Natural killer cell (primary cell): Measurements from ENCODE around the gene EXD2. TPM values are rescaled to one million over a fixed set of nuclear protein-coding genes. Genes with fewer than 3 reads are reported as not detected.
A peak's percentile ranks its signal among the peaks of the same experiment; 100 is the strongest.

Experiments
- ATAC-seq, 3 donors: fragments of 150-1000 bp in 2 of 3; fragments of 200-7000 bp in 1 of 3; cut with Tn5 transposase; 1 replicate in 1 of 3; 2 replicates in 2 of 3; pipeline ENCODE4 v1.10.0; 2021; ENCODE audit warnings: mild to moderate bottlenecking in 2 of 3, moderate library complexity in 2 of 3
- DNase-seq, 2 donors: peaks; one replicate each; pipeline versions ENCODE4 v3.0.0 to v3.0.0-alpha.2; 2013 to 2021; ENCODE audit warnings: mixed read lengths in 1 of 2
- H3K27ac ChIP-seq: one replicate; pipeline ENCODE4 v1.5.1; 2013; ENCODE audit warnings: mild to moderate bottlenecking, low read length
- H3K27me3 ChIP-seq: one replicate; pipeline ENCODE4 v1.6.1; 2013; ENCODE audit warnings: low read length; ENCODE audit not compliant: control insufficient read depth, insufficient read depth
- H3K36me3 ChIP-seq: one replicate; pipeline ENCODE4 v1.6.1; 2013; ENCODE audit warnings: low read length; ENCODE audit not compliant: control insufficient read depth, insufficient read depth
- H3K4me1 ChIP-seq: one replicate; pipeline ENCODE4 v1.6.1; 2013; ENCODE audit warnings: low read length; ENCODE audit not compliant: control insufficient read depth, insufficient read depth
- H3K4me3 ChIP-seq: one replicate; pipeline ENCODE4 v1.5.1; 2013; ENCODE audit warnings: low read length
- H3K9me3 ChIP-seq: one replicate; pipeline ENCODE4 v1.6.1; 2013; ENCODE audit warnings: low read length; ENCODE audit not compliant: control insufficient read depth, insufficient read depth
- H3K27ac Mint-ChIP-seq, 2 donors: one replicate each; pipeline ENCODE4 v1.8.0; 2022; ENCODE audit warnings: mild to moderate bottlenecking in 2 of 2, mixed read lengths in 2 of 2, moderate library complexity in 1 of 2
- H3K27me3 Mint-ChIP-seq, 2 donors: one replicate each; pipeline ENCODE4 v1.8.0; 2022; ENCODE audit warnings: low read depth in 2 of 2, mixed read lengths in 2 of 2
- H3K36me3 Mint-ChIP-seq: one replicate; pipeline ENCODE4 v1.8.0; 2022; ENCODE audit warnings: mixed read lengths
- H3K4me1 Mint-ChIP-seq, 2 donors: one replicate each; pipeline ENCODE4 v1.8.0; 2022; ENCODE audit warnings: mixed read lengths in 2 of 2
- H3K4me3 Mint-ChIP-seq: one replicate; pipeline ENCODE4 v1.8.0; 2022; ENCODE audit warnings: mild to moderate bottlenecking, moderate library complexity, mixed read lengths
- H3K9me3 Mint-ChIP-seq, 2 donors: one replicate each; pipeline ENCODE4 v1.8.0; 2022; ENCODE audit warnings: mixed read lengths in 2 of 2
- WGBS: methylation state at CpG from one replicate; pipeline ENCODE4 v1.1.7; 2013; ENCODE audit warnings: missing lambda C conversion rate; ENCODE audit not compliant: insufficient coverage; 5-methylcytosine and 5-hydroxymethylcytosine counted together
- intact Hi-C: fragments of 100-400 bp; cut with micrococcal nuclease; formaldehyde crosslinking; loops from one replicate; pipeline ENCODE4 v1.14.2; 2022
- total RNA-seq, 4 donors: library from RNA; stranded (reverse); fragments of 120-200 nt in 1 of 4; gene quantifications; one replicate each; pipeline versions ENCODE4 v1.2.3 to v1.2.4, GENCODE V29; 2013 to 2022
- TF ChIP-seq, protein P1 (sequence below): fragments of 200-600 bp; IDR thresholded peaks from one replicate; pipeline ENCODE4 v1.8.0; 2022; ENCODE audit warnings: antibody characterized with exemption

EXD2 gene
- total RNA-seq, 3 donors from 2014 or later (not counting 1 experiment from before 2014, with no cell fraction given): 2.0 to 4.9 (median 2.9) TPM

DNA sequence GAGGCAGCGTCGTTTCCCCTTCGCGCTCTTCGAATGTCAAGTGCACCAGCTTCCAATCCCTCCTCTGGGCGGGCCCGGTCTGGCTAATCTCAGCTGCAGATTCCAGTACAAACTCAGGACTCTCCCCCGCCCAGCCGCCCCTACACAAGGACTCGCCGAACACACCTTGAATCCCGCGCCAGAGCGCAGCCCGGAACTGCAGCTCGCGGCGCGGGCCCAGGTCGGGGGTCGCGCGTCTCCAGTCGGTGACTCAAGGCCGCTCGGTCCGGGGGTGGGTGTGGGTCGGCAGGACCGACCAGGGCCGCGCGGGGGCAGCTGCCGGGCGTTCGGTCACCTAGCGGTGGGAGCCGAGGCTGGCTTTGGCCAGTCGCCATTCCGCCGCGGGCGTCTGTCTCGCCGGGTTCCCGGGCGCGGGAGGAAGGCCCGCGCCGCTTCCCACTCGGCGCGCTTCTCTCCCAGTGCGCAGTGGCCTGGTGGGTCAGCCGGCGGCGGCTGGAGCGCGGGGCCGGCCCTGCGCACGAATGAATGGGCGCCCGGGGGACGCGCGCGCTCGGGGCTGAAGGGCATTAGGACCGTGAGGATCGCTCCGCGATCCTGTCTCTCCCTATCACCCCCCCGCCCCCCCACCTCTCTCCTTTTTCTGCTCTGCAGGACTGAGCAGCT lies 68.4 kb downstream of the EXD2 start, which contains the start of gene GALNT16:
Gene GALNT16, plus strand, starts transcription at position 632 of the 663 bp plus-strand sequence. CDS start 133 bp downstream, outside the sequence.
- TF ChIP-seq, protein P1, sequence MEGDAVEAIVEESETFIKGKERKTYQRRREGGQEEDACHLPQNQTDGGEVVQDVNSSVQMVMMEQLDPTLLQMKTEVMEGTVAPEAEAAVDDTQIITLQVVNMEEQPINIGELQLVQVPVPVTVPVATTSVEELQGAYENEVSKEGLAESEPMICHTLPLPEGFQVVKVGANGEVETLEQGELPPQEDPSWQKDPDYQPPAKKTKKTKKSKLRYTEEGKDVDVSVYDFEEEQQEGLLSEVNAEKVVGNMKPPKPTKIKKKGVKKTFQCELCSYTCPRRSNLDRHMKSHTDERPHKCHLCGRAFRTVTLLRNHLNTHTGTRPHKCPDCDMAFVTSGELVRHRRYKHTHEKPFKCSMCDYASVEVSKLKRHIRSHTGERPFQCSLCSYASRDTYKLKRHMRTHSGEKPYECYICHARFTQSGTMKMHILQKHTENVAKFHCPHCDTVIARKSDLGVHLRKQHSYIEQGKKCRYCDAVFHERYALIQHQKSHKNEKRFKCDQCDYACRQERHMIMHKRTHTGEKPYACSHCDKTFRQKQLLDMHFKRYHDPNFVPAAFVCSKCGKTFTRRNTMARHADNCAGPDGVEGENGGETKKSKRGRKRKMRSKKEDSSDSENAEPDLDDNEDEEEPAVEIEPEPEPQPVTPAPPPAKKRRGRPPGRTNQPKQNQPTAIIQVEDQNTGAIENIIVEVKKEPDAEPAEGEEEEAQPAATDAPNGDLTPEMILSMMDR: no peak
- DNase-seq: no peak
- H3K27ac ChIP-seq: no peak within 1 kb of the TSS
- peaks cover 29% of the 10 kb centered on the region for H3K27me3 ChIP-seq
- Mint-ChIP-seq H3K27ac (no peak within 1 kb of the TSS), H3K9me3 (no peaks in the 10 kb centered on the region), H3K4me3 (no peak within 1 kb of the TSS), H3K36me3 (no peaks in the 10 kb centered on the region), H3K4me1 (peaks cover 0 to 5% of the 10 kb centered on the region in 2 donors), H3K27me3 (peaks cover 44 to 49% of the 10 kb centered on the region in 2 donors)
- ATAC-seq: no peak
- WGBS: 2% methylated on average over 73 of the region's 74 CpGs
- intact Hi-C loops: no loop called here
- H3K4me1 ChIP-seq: peaks cover 9% of the 10 kb centered on the region
- H3K4me3 ChIP-seq: no peak within 1 kb of the TSS
- H3K9me3 ChIP-seq: no peaks in the 10 kb centered on the region
- H3K36me3 ChIP-seq: no peaks in the 10 kb centered on the region

DNA sequence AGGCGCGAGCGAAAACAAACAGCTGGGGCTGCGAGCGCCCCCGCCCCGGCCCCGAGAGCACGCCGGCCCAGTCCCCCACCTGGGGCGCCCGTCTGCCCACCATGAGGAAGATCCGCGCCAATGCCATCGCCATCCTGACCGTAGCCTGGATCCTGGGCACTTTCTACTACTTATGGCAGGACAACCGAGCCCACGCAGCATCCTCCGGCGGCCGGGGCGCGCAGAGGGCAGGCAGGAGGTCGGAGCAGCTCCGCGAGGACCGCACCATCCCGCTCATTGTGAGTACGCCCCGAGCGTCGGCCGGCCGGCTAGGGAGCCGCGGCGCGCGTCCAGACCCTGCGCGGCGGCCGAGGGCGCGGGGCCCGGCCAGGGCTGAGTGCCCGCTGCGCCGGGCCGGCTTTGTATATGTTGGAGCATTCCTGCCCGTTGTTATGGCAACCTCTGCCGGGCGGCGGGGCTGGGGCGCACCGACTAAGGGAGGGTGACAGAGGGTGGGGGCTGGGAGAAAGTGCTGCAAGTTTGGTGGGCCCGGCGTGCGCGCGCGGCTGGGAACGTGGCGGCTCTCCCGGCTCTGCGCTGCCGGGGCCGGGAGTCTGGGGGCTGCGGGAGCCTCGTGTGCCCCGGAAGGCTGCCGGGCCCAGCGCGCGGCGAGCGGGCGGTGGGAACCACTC lies 69.0 kb downstream of the EXD2 start:
- no peak for ATAC-seq

GRCh38 chr14:69260861-69261564 lies 69.7 kb downstream of the EXD2 start:
- no peak overlapping the region for H3K27ac ChIP-seq

More for the DNA sequence above, 69.0 kb downstream of the EXD2 start:
- no peak for DNase-seq
- Mint-ChIP-seq H3K27ac (no peak overlapping the region), H3K9me3 (no peaks in the 10 kb centered on the region), H3K4me1 (peaks cover 0 to 5% of the 10 kb centered on the region in 2 donors), H3K27me3 (peaks cover 42 to 43% of the 10 kb centered on the region in 2 donors), H3K4me3 (no peak overlapping the region), H3K36me3 (no peaks in the 10 kb centered on the region)
- H3K4me1 ChIP-seq: peaks cover 9% of the 10 kb centered on the region
- no peaks in the 10 kb centered on the region for H3K9me3 ChIP-seq
- under 1% methylated on average over 78 of the region's 78 CpGs for WGBS
- no peak overlapping the region for H3K4me3 ChIP-seq
- no peak overlapping the region for H3K27ac ChIP-seq
- intact Hi-C loops: no loop called here
- TF ChIP-seq, protein P1: no peak
- no peaks in the 10 kb centered on the region for H3K36me3 ChIP-seq
- peaks cover 29% of the 10 kb centered on the region for H3K27me3 ChIP-seq

More at GRCh38 chr14:69260861-69261564, 69.7 kb downstream of the EXD2 start:
- peaks cover 29% of the 10 kb centered on the region for H3K27me3 ChIP-seq
- H3K4me3 ChIP-seq: no peak overlapping the region
- Mint-ChIP-seq H3K36me3 (no peaks in the 10 kb centered on the region), H3K27ac (no peak overlapping the region), H3K4me3 (peak overlapping the region; percentile 40), H3K9me3 (no peaks in the 10 kb centered on the region), H3K27me3 (peaks cover 38 to 43% of the 10 kb centered on the region in 2 donors), H3K4me1 (peaks cover 0 to 5% of the 10 kb centered on the region in 2 donors)
- 2% methylated on average over 64 of the region's 64 CpGs for WGBS
- peaks cover 9% of the 10 kb centered on the region for H3K4me1 ChIP-seq
- TF ChIP-seq, protein P1: no peak
- intact Hi-C loops: no loop called here
- peak in 1 of 3 donors; percentile 54 for ATAC-seq
- no peaks in the 10 kb centered on the region for H3K36me3 ChIP-seq
- H3K9me3 ChIP-seq: no peaks in the 10 kb centered on the region
- DNase-seq: peak in 1 of 2 donors; percentile 45
